ENCODE results near the gene EMP1. TPM values are rescaled to one million over a fixed set of nuclear protein-coding genes. Genes with fewer than 3 reads are reported as not detected.

Gene EMP1
- total and polyA plus RNA-seq, 2 donors (not counting 3 experiments of a cell fraction or from before 2014, with no cell fraction given), result 265 to 528 TPM

GRCh38 chr12:13183620-13184019 lies 12.9 kb upstream of the EMP1 start:
- DNase-seq (ENCODE audit: low read depth, low spot score), result no peak
- intact Hi-C loops (cut with micrococcal nuclease), result no loop called here
- TF ChIP-seq GATA2 (IDR thresholded peaks at IDR 0.05; ENCODE audit: insufficient read depth, insufficient read length, low read depth, low read length) (no peak), MAX (IDR thresholded peaks at IDR 0.05; ENCODE audit: insufficient read depth, insufficient read length) (no peak), EZH2 (IDR thresholded peaks at IDR 0.05; ENCODE audit: borderline replicate concordance, low read depth, low read length, severe bottlenecking) (no peak), POLR2AphosphoS5 (IDR thresholded peaks at IDR 0.05; ENCODE audit: insufficient read depth, low read depth, low read length) (no peak), CTCF (IDR thresholded peaks at IDR 0.05; ENCODE audit: extremely low read depth in 1 of 2, insufficient read depth in 1 of 2, low read depth in 1 of 2, low read length in 2 of 2) (no peak), POLR2A (IDR thresholded peaks at IDR 0.05; ENCODE audit: low read depth, low read length) (no peak), FOS (IDR thresholded peaks at IDR 0.05; ENCODE audit: borderline replicate concordance, insufficient read depth, low read length) (no peak)
- H3K36me3 ChIP-seq (ENCODE audit: control insufficient read depth in 2 of 2, extremely low read depth in 1 of 2, insufficient read depth in 2 of 2, low read length in 2 of 2), result no peaks in the 10 kb centered on the region
- CTCF ChIA-PET, result no interaction called here
- no peaks in the 10 kb centered on the region for H3K79me2 ChIP-seq (ENCODE audit: control insufficient read depth, insufficient read depth, low read length)
- BruUV-seq (replicated peaks), result no TSS peak
- no peaks in the 10 kb centered on the region for H4K20me1 ChIP-seq (replicated peaks; ENCODE audit: control insufficient read depth, extremely low read depth, insufficient read depth, low read length)
- H3K4me1 ChIP-seq (ENCODE audit: control insufficient read depth, extremely low read depth, insufficient read depth, low read length), result peaks cover 7% of the 10 kb centered on the region
- no peaks in the 10 kb centered on the region for H3K9me1 ChIP-seq (replicated peaks; ENCODE audit: control insufficient read depth, extremely low read depth, insufficient read depth, low read length)
- dilution Hi-C loops (cut with MboI; ENCODE audit: extremely low pct_ligation_motif_present, low sequenced_read_pairs), result no loop called here
- no peak overlapping the region for H3K4me2 ChIP-seq (ENCODE audit: insufficient read depth, low read length)
- H3K9me3 ChIP-seq (replicated peaks; ENCODE audit: control insufficient read depth, insufficient read depth, low read length), result no peaks in the 10 kb centered on the region
- no peak overlapping the region for H2AFZ ChIP-seq (ENCODE audit: low read depth, low read length)
- POLR2A ChIA-PET, result no interaction called here
- FAIRE-seq, result no peak
- no peak overlapping the region for H3K9ac ChIP-seq (replicated peaks; ENCODE audit: extremely low read depth, insufficient read depth, low read length)
- no peak overlapping the region for H3K27ac ChIP-seq (ENCODE audit: insufficient read depth, low read depth, low read length)
- no peak overlapping the region for H3K4me3 ChIP-seq (replicated peaks in 1 of 3; ENCODE audit: insufficient read depth in 1 of 3, low read depth in 1 of 3, low read length in 3 of 3)
- H3K27me3 ChIP-seq (ENCODE audit: control insufficient read depth in 2 of 2, insufficient read depth in 2 of 2, low read length in 2 of 2), result no peaks in the 10 kb centered on the region

All from endothelial cell of umbilical vein (primary cell).